Vagina (tissue), 2 donors: ENCODE data around the gene GPR50.

Experiments
- CTCF ChIP-seq, 3 experiments: fragments of 450-650 bp in 2 of 3; fragments of 200-600 bp in 1 of 3; sonication (generic) in 1 of 3; IDR thresholded peaks; one replicate each; pipeline ENCODE4 v1.5.1; 2017 to 2019; ENCODE audit warnings: antibody characterized with exemption in 3 of 3, mild to moderate bottlenecking in 2 of 3, moderate library complexity in 2 of 3
- POLR2A ChIP-seq, 2 donors: fragments of 450-650 bp; IDR thresholded peaks; one replicate each; pipeline ENCODE4 v1.6.1; 2017; ENCODE audit warnings: antibody characterized with exemption in 2 of 2, mild to moderate bottlenecking in 2 of 2, moderate library complexity in 2 of 2
- POLR2AphosphoS5 ChIP-seq, 2 donors: sonication (generic); formaldehyde crosslinking; IDR thresholded peaks; one replicate each; pipeline ENCODE4 v1.9.0; 2017; ENCODE audit warnings: antibody characterized with exemption in 2 of 2, mild to moderate bottlenecking in 2 of 2, low read depth in 1 of 2; ENCODE audit not compliant: insufficient read depth in 1 of 2

- TF ChIP-seq CTCF (IDR thresholded peaks at IDR 0.05) (no peak), POLR2A (IDR thresholded peaks at IDR 0.05) (no peak), POLR2AphosphoS5 (IDR thresholded peaks at IDR 0.05; ENCODE audit: insufficient read depth in 1 of 2, low read depth in 1 of 2) (no peak)
Observed at GRCh38 chrX:151206871-151207270, 30.5 kb downstream of the GPR50 start.
